GM23338 (cell line): Measurements from ENCODE around the gene HDAC8. TPM values are rescaled to one million over a fixed set of nuclear protein-coding genes. Genes with fewer than 3 reads are reported as not detected.

Experiments
- ATAC-seq: fragments of 200-7000 bp; cut with Tn5 transposase; 3 replicates; pipeline ENCODE4 v1.9.1; 2020
- DNase-seq: peaks from one replicate; pipeline ENCODE4 v3.0.0-alpha.2; 2015; ENCODE audit warnings: low spot score
- H2AFZ ChIP-seq: fragments of 200-600 bp; sonication (generic); 2 replicates; pipeline ENCODE4 v1.8.0; 2016; ENCODE audit warnings: antibody characterized with exemption, mild to moderate bottlenecking, moderate library complexity
- H3F3A ChIP-seq: fragments of 200-600 bp; sonication (generic); replicated peaks from 2 replicates; pipeline ENCODE4 v1.8.0; 2017; ENCODE audit warnings: antibody characterized with exemption, mixed run types, low read depth
- H3K27ac ChIP-seq: fragments of 200-600 bp; sonication (generic); 2 replicates; pipeline ENCODE4 v1.6.1; 2016; ENCODE audit warnings: low read depth
- H3K27me3 ChIP-seq: fragments of 200-600 bp; sonication (generic); 2 replicates; pipeline ENCODE4 v1.8.0; 2016; ENCODE audit warnings: mild to moderate bottlenecking, mixed run types, moderate library complexity; ENCODE audit not compliant: insufficient read depth
- H3K36me3 ChIP-seq: fragments of 200-600 bp; sonication (generic); 2 replicates; pipeline ENCODE4 v1.8.0; 2016; ENCODE audit warnings: mild to moderate bottlenecking; ENCODE audit not compliant: insufficient read depth
- H3K4me1 ChIP-seq: fragments of 200-600 bp; sonication (generic); 2 replicates; pipeline ENCODE4 v1.8.0; 2016; ENCODE audit warnings: mild to moderate bottlenecking, moderate library complexity; ENCODE audit not compliant: insufficient read depth
- H3K4me2 ChIP-seq: fragments of 200-600 bp; sonication (generic); 2 replicates; pipeline ENCODE4 v1.7.1; 2017; ENCODE audit warnings: mixed run types
- H3K4me3 ChIP-seq: fragments of 200-600 bp; sonication (generic); 2 replicates; pipeline ENCODE4 v1.6.1; 2016; ENCODE audit warnings: mixed run types
- H3K79me2 ChIP-seq: fragments of 200-600 bp; sonication (generic); replicated peaks from 2 replicates; pipeline ENCODE4 v1.8.0; 2017; ENCODE audit warnings: mild to moderate bottlenecking; ENCODE audit not compliant: insufficient read depth
- H3K9me2 ChIP-seq: fragments of 200-600 bp; sonication (generic); 2 replicates; pipeline ENCODE4 v1.8.0; 2017; ENCODE audit not compliant: insufficient read depth
- H4K20me1 ChIP-seq: fragments of 200-600 bp; sonication (generic); replicated peaks from 2 replicates; pipeline ENCODE4 v1.8.0; 2017; ENCODE audit warnings: mild to moderate bottlenecking; ENCODE audit not compliant: insufficient read depth
- H3K27ac Mint-ChIP-seq: 2 replicates; pipeline ENCODE4 v1.8.0; 2020; ENCODE audit warnings: inconsistent platforms, mild to moderate bottlenecking, moderate library complexity, mixed read lengths
- H3K27me3 Mint-ChIP-seq: 3 replicates; pipeline ENCODE4 v1.8.0; 2022; ENCODE audit warnings: low read depth, mild to moderate bottlenecking, moderate library complexity, mixed read lengths, inconsistent platforms; ENCODE audit not compliant: insufficient read depth, poor library complexity
- H3K36me3 Mint-ChIP-seq: 3 replicates; pipeline ENCODE4 v1.8.0; 2021; ENCODE audit warnings: low read depth, mild to moderate bottlenecking, inconsistent platforms, moderate library complexity, mixed read lengths
- H3K4me1 Mint-ChIP-seq: 3 replicates; pipeline ENCODE4 v1.8.0; 2020; ENCODE audit warnings: mild to moderate bottlenecking, inconsistent platforms, mixed read lengths
- H3K4me3 Mint-ChIP-seq: 3 replicates; pipeline ENCODE4 v1.8.0; 2021; ENCODE audit warnings: moderate library complexity, mild to moderate bottlenecking, inconsistent platforms, mixed read lengths
- H3K9me3 Mint-ChIP-seq: 3 replicates; pipeline ENCODE4 v1.8.0; 2020; ENCODE audit warnings: moderate library complexity, mild to moderate bottlenecking, inconsistent platforms, mixed read lengths
- CREB1 ChIP-seq: fragments of 250-450 bp; sonication (Bioruptor Pico); IDR thresholded peaks from 2 replicates; pipeline ENCODE4 v1.5.0; 2020; ENCODE audit warnings: low read depth, mild to moderate bottlenecking, moderate library complexity
- EZH2 ChIP-seq: fragments of 200-600 bp; sonication (generic); IDR thresholded peaks from one replicate; pipeline ENCODE4 v1.8.0; 2017; ENCODE audit warnings: antibody characterized with exemption, mild to moderate bottlenecking, low read depth; ENCODE audit not compliant: unreplicated experiment
- EZH2phosphoT487 ChIP-seq: fragments of 200-600 bp; sonication (generic); IDR thresholded peaks from one replicate; pipeline ENCODE4 v1.8.1; 2018; ENCODE audit warnings: antibody characterized with exemption; ENCODE audit not compliant: unreplicated experiment
- JUNB ChIP-seq: IDR thresholded peaks from one replicate; pipeline ENCODE4 v1.6.1; 2016; ENCODE audit warnings: antibody characterized with exemption; ENCODE audit not compliant: unreplicated experiment
- POLR2AphosphoS5 ChIP-seq: IDR thresholded peaks from 2 replicates; pipeline ENCODE4 v1.6.1; 2016; ENCODE audit warnings: antibody characterized with exemption, low read depth
- STAT1 ChIP-seq: IDR thresholded peaks from one replicate; pipeline ENCODE4 v1.6.1; 2016; ENCODE audit warnings: antibody characterized with exemption; ENCODE audit not compliant: unreplicated experiment
- ZNF114 ChIP-seq: fragments of 250-450 bp; sonication (Bioruptor Pico); IDR thresholded peaks from 2 replicates; pipeline ENCODE4 v1.5.0; 2020; ENCODE audit warnings: mild to moderate bottlenecking, moderate library complexity
- ZNF331 ChIP-seq: fragments of 250-450 bp; sonication (Bioruptor Pico); IDR thresholded peaks from 2 replicates; pipeline ENCODE4 v1.5.0; 2020; ENCODE audit warnings: low read depth, mild to moderate bottlenecking, moderate library complexity
- polyA plus RNA-seq: library from polyadenylated mRNA; unstranded; fragments of >200 nt; fragmentation: Nextera tagmentation; extraction: Ambion mirVana; gene quantifications from 2 replicates; pipeline ENCODE4 v1.2.1, GENCODE V29; 2016
- total RNA-seq: library from RNA; depleted of rRNA; stranded (reverse); fragments of >200 nt; shearing (Covaris generic); gene quantifications from 2 replicates; pipeline ENCODE4 v1.2.3, GENCODE V29; 2014
- TF ChIP-seq, protein P1 (sequence below): IDR thresholded peaks from 2 replicates; pipeline ENCODE4 v1.6.1; 2016; ENCODE audit warnings: antibody characterized with exemption
- TF ChIP-seq, protein P2 (sequence below), 2 experiments: fragments of 200-600 bp in 1 of 2; sonication (generic) in 1 of 2; conservative IDR thresholded peaks; 2 replicates each; pipeline versions ENCODE4 v1.5.1 to v1.6.1; 2016 to 2017; ENCODE audit warnings: antibody characterized with exemption in 2 of 2, low read depth in 2 of 2, mild to moderate bottlenecking in 2 of 2, moderate library complexity in 1 of 2
- TF ChIP-seq, protein P3 (sequence below): fragments of 250-450 bp; sonication (Bioruptor Pico); IDR thresholded peaks from 2 replicates; pipeline ENCODE4 v1.5.0; 2020; ENCODE audit warnings: mild to moderate bottlenecking, moderate library complexity
- TF ChIP-seq, protein P4 (sequence below): IDR thresholded peaks from one replicate; pipeline ENCODE4 v1.6.1; 2018; ENCODE audit warnings: antibody characterized with exemption; ENCODE audit not compliant: unreplicated experiment

The HDAC8 gene
- total and polyA plus RNA-seq, 2 experiments from 2014 or later = 21.6 to 28.7 TPM

DNA sequence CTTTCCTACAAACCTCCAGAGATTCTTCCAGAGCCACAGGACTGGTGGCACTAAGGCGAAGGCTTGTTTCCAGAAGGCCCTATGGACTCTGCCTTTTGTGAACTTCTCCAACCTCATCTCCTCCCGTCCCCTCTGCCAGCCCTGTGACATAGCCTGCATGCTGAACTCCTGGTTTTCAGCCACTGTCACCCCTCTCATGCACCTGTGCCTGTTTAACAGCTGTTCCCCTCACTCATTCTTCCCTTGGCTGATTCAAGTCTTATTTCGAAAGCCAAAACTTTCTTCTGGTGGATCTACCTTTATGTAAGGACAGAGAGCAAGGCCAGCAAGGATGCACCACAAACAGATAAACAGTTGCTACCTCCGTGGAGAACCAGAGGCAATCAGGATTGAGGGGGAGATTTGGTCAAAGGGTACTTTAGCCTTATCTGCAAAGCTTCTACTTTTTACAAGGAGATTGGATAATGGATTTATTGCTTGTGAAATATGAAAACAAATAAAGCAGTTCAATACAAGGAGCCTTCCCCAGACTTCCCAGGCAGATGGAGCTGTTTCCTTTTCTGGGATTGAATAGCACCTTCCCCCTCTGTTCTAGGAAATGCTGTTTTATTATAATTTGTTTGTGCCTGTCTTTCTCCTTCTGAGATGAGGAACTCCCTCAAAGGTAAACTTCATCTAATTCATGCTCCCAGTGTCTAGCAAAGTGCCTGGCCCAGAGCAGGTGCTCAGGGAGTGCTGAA is 272.6 kb downstream of the HDAC8 start:
- Mint-ChIP-seq H3K4me3 (no peak overlapping the region), H3K27me3 (peaks cover 28% of the 10 kb centered on the region), H3K27ac (no peak overlapping the region), H3K4me1 (peaks cover 6% of the 10 kb centered on the region; the same call in 2 of the 3 replicates), H3K36me3 (peaks cover 3% of the 10 kb centered on the region; the same call in 1 of the 3 replicates), H3K9me3 (no peaks in the 10 kb centered on the region)
- H3K9me2 ChIP-seq = no peaks in the 10 kb centered on the region
- no peak for TF ChIP-seq STAT1
- TF ChIP-seq, protein P1, sequence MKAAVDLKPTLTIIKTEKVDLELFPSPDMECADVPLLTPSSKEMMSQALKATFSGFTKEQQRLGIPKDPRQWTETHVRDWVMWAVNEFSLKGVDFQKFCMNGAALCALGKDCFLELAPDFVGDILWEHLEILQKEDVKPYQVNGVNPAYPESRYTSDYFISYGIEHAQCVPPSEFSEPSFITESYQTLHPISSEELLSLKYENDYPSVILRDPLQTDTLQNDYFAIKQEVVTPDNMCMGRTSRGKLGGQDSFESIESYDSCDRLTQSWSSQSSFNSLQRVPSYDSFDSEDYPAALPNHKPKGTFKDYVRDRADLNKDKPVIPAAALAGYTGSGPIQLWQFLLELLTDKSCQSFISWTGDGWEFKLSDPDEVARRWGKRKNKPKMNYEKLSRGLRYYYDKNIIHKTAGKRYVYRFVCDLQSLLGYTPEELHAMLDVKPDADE = no peak
- TF ChIP-seq POLR2AphosphoS5 = no peak
- no peak for TF ChIP-seq CREB1 (CRISPR knock-in tag)
- TF ChIP-seq, protein P2, sequence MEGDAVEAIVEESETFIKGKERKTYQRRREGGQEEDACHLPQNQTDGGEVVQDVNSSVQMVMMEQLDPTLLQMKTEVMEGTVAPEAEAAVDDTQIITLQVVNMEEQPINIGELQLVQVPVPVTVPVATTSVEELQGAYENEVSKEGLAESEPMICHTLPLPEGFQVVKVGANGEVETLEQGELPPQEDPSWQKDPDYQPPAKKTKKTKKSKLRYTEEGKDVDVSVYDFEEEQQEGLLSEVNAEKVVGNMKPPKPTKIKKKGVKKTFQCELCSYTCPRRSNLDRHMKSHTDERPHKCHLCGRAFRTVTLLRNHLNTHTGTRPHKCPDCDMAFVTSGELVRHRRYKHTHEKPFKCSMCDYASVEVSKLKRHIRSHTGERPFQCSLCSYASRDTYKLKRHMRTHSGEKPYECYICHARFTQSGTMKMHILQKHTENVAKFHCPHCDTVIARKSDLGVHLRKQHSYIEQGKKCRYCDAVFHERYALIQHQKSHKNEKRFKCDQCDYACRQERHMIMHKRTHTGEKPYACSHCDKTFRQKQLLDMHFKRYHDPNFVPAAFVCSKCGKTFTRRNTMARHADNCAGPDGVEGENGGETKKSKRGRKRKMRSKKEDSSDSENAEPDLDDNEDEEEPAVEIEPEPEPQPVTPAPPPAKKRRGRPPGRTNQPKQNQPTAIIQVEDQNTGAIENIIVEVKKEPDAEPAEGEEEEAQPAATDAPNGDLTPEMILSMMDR (conservative IDR thresholded peaks at IDR 0.05; ENCODE audit: low read depth in 2 of 2) = no peak
- no peak for TF ChIP-seq EZH2
- no peak for TF ChIP-seq ZNF331 (CRISPR knock-in tag)
- TF ChIP-seq, protein P3, sequence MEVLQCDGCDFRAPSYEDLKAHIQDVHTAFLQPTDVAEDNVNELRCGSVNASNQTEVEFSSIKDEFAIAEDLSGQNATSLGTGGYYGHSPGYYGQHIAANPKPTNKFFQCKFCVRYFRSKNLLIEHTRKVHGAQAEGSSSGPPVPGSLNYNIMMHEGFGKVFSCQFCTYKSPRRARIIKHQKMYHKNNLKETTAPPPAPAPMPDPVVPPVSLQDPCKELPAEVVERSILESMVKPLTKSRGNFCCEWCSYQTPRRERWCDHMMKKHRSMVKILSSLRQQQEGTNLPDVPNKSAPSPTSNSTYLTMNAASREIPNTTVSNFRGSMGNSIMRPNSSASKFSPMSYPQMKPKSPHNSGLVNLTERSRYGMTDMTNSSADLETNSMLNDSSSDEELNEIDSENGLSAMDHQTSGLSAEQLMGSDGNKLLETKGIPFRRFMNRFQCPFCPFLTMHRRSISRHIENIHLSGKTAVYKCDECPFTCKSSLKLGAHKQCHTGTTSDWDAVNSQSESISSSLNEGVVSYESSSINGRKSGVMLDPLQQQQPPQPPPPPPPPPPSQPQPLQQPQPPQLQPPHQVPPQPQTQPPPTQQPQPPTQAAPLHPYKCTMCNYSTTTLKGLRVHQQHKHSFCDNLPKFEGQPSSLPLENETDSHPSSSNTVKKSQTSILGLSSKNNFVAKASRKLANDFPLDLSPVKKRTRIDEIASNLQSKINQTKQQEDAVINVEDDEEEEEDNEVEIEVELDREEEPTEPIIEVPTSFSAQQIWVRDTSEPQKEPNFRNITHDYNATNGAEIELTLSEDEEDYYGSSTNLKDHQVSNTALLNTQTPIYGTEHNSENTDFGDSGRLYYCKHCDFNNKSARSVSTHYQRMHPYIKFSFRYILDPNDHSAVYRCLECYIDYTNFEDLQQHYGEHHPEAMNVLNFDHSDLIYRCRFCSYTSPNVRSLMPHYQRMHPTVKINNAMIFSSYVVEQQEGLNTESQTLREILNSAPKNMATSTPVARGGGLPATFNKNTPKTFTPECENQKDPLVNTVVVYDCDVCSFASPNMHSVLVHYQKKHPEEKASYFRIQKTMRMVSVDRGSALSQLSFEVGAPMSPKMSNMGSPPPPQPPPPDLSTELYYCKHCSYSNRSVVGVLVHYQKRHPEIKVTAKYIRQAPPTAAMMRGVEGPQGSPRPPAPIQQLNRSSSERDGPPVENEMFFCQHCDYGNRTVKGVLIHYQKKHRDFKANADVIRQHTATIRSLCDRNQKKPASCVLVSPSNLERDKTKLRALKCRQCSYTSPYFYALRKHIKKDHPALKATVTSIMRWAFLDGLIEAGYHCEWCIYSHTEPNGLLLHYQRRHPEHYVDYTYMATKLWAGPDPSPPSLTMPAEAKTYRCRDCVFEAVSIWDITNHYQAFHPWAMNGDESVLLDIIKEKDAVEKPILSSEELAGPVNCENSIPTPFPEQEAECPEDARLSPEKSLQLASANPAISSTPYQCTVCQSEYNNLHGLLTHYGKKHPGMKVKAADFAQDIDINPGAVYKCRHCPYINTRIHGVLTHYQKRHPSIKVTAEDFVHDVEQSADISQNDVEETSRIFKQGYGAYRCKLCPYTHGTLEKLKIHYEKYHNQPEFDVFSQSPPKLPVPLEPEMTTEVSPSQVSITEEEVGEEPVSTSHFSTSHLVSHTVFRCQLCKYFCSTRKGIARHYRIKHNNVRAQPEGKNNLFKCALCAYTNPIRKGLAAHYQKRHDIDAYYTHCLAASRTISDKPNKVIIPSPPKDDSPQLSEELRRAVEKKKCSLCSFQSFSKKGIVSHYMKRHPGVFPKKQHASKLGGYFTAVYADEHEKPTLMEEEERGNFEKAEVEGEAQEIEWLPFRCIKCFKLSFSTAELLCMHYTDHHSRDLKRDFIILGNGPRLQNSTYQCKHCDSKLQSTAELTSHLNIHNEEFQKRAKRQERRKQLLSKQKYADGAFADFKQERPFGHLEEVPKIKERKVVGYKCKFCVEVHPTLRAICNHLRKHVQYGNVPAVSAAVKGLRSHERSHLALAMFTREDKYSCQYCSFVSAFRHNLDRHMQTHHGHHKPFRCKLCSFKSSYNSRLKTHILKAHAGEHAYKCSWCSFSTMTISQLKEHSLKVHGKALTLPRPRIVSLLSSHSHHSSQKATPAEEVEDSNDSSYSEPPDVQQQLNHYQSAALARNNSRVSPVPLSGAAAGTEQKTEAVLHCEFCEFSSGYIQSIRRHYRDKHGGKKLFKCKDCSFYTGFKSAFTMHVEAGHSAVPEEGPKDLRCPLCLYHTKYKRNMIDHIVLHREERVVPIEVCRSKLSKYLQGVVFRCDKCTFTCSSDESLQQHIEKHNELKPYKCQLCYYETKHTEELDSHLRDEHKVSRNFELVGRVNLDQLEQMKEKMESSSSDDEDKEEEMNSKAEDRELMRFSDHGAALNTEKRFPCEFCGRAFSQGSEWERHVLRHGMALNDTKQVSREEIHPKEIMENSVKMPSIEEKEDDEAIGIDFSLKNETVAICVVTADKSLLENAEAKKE (CRISPR knock-in tag) = no peak
- TF ChIP-seq, protein P4, sequence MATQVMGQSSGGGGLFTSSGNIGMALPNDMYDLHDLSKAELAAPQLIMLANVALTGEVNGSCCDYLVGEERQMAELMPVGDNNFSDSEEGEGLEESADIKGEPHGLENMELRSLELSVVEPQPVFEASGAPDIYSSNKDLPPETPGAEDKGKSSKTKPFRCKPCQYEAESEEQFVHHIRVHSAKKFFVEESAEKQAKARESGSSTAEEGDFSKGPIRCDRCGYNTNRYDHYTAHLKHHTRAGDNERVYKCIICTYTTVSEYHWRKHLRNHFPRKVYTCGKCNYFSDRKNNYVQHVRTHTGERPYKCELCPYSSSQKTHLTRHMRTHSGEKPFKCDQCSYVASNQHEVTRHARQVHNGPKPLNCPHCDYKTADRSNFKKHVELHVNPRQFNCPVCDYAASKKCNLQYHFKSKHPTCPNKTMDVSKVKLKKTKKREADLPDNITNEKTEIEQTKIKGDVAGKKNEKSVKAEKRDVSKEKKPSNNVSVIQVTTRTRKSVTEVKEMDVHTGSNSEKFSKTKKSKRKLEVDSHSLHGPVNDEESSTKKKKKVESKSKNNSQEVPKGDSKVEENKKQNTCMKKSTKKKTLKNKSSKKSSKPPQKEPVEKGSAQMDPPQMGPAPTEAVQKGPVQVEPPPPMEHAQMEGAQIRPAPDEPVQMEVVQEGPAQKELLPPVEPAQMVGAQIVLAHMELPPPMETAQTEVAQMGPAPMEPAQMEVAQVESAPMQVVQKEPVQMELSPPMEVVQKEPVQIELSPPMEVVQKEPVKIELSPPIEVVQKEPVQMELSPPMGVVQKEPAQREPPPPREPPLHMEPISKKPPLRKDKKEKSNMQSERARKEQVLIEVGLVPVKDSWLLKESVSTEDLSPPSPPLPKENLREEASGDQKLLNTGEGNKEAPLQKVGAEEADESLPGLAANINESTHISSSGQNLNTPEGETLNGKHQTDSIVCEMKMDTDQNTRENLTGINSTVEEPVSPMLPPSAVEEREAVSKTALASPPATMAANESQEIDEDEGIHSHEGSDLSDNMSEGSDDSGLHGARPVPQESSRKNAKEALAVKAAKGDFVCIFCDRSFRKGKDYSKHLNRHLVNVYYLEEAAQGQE = no peak
- no peak for TF ChIP-seq EZH2phosphoT487
- TF ChIP-seq ZNF114 (CRISPR knock-in tag) = no peak
- no peak for TF ChIP-seq JUNB
- peaks cover 35% of the 10 kb centered on the region for H3K27me3 ChIP-seq
- no peak for ATAC-seq
- H3F3A ChIP-seq = no peaks in the 10 kb centered on the region
- H4K20me1 ChIP-seq = no peaks in the 10 kb centered on the region
- no peak for DNase-seq
- H3K27ac ChIP-seq = no peak overlapping the region
- H2AFZ ChIP-seq = no peak overlapping the region
- no peaks in the 10 kb centered on the region for H3K36me3 ChIP-seq
- H3K4me3 ChIP-seq = no peak overlapping the region
- H3K4me2 ChIP-seq = no peak overlapping the region
- no peaks in the 10 kb centered on the region for H3K79me2 ChIP-seq
- H3K4me1 ChIP-seq = 0 out of 2 replicates have a peak, but pooled peaks cover 5% of the 10 kb centered on the region
